ENCODE data around the gene CACNA1S. TPM values are rescaled to one million over a fixed set of nuclear protein-coding genes. Genes with fewer than 3 reads are reported as not detected.

Gene CACNA1S
- total and polyA plus RNA-seq, 2 of the 8 experiments (the other 6 are each of a cell fraction or from before 2014, with no cell fraction given): 0.06 TPM; not detected in 1

GRCh38 chr1:201064806-201065205, 47.4 kb downstream of the CACNA1S start:
- H2BK120ac ChIP-seq (replicated peaks; ENCODE audit: low read depth, low read length): no peak overlapping the region
- H4K91ac ChIP-seq (replicated peaks; ENCODE audit: insufficient read length, low read length): no peak overlapping the region
- ChIA-PET POLR2A (ENCODE audit: partially characterized antibody) (no interaction called here), CTCF (ENCODE audit: partially characterized antibody) (interaction anchor here (0.7 to 10.6 kb wide), 9 partner anchors 11 to 93 kb away, joined by 3 to 97 read pairs (median 6); no protein-coding TSS in a partner anchor)
- H3K18ac ChIP-seq (ENCODE audit: extremely low read depth, low read length): no peak overlapping the region
- no peak overlapping the region for H3K9ac ChIP-seq (replicated peaks in 1 of 4; ENCODE audit: extremely low read depth in 1 of 4, low read depth in 3 of 4, low read length in 3 of 4)
- no peaks in the 10 kb centered on the region for H3K27me3 ChIP-seq (replicated peaks in 1 of 4; ENCODE audit: control insufficient read depth in 3 of 4, extremely low read depth in 1 of 4, insufficient read depth in 3 of 4, low read length in 3 of 4)
- H3K79me2 ChIP-seq (ENCODE audit: control insufficient read depth in 1 of 2, insufficient read depth in 2 of 2, low read length in 2 of 2): no peaks in the 10 kb centered on the region
- FAIRE-seq (no peak), DNase-seq (ENCODE audit: low read depth in 1 of 2, low spot score in 2 of 2) (no peak)
- H3K4me2 ChIP-seq (ENCODE audit: insufficient read depth in 1 of 2, low read depth in 2 of 2, low read length in 2 of 2): no peak overlapping the region
- no peak overlapping the region for H2BK20ac ChIP-seq (ENCODE audit: low read length)
- no peak overlapping the region for H3K23ac ChIP-seq (ENCODE audit: insufficient read length)
- no peaks in the 10 kb centered on the region for H3K79me1 ChIP-seq (ENCODE audit: low read depth, low read length)
- H3K4me1 ChIP-seq (replicated peaks in 1 of 4; ENCODE audit: control insufficient read depth in 3 of 4, insufficient read depth in 4 of 4, low read length in 3 of 4): peaks cover 0 to 14% (median 4%) of the 10 kb centered on the region in 4 experiments; a peak in 6 of 7 replicates
- H2AK5ac ChIP-seq (ENCODE audit: low read depth, low read length): no peak overlapping the region
- no peak overlapping the region for H4K5ac ChIP-seq (ENCODE audit: insufficient read length, low read depth, low read length)
- H4K8ac ChIP-seq (ENCODE audit: extremely low read depth, insufficient read depth, low read length): no peak overlapping the region
- H3K23me2 ChIP-seq (ENCODE audit: low read depth, low read length): no peaks in the 10 kb centered on the region
- no peak overlapping the region for H3K56ac ChIP-seq (replicated peaks; ENCODE audit: insufficient read length, low read depth, low read length)
- WGBS, 2 experiments (ENCODE audit: extremely low coverage in 1 of 2, insufficient coverage in 1 of 2, insufficient read length in 1 of 2, insufficient replicate concordance in 2 of 2, low coverage in 1 of 2, low lambda C conversion rate in 2 of 2, missing lambda C conversion rate in 1 of 2): 81% methylated on average over 8 of the region's 8 CpGs; no CpG with 5 or more reads in 1 of the 2 experiments
- H3K27ac ChIP-seq (ENCODE audit: low read depth, low read length): no peak overlapping the region
- H2BK12ac ChIP-seq (ENCODE audit: low read depth, low read length): no peak overlapping the region
- H3K36me3 ChIP-seq (ENCODE audit: control insufficient read depth in 2 of 4, insufficient read depth in 4 of 4, low read length in 3 of 4): no peaks in the 10 kb centered on the region
- no peaks in the 10 kb centered on the region for H3K9me3 ChIP-seq (ENCODE audit: insufficient read depth in 2 of 2, low read depth in 1 of 2, low read length in 1 of 2)
- no peaks in the 10 kb centered on the region for H4K20me1 ChIP-seq (replicated peaks in 1 of 2; ENCODE audit: control insufficient read depth in 1 of 2, insufficient read depth in 2 of 2, low read length in 2 of 2)
- H2BK5ac ChIP-seq (ENCODE audit: low read depth, low read length): no peak overlapping the region
- no peak overlapping the region for H3K14ac ChIP-seq (ENCODE audit: insufficient read length)
- no peak overlapping the region for H3K4me3 ChIP-seq (ENCODE audit: extremely low read depth in 1 of 4, insufficient read depth in 2 of 4, low read depth in 3 of 4, low read length in 4 of 4)
- H3K4ac ChIP-seq (replicated peaks; ENCODE audit: insufficient read length, low read depth, low read length): no peak overlapping the region
- no peak overlapping the region for H2AFZ ChIP-seq (ENCODE audit: low read length)
- no peak overlapping the region for H2BK15ac ChIP-seq (ENCODE audit: low read length)
- TF ChIP-seq SAP30 (IDR thresholded peaks at IDR 0.05; ENCODE audit: insufficient read depth, insufficient replicate concordance, low read length): no peak
- TF ChIP-seq SP2 (IDR thresholded peaks at IDR 0.05; ENCODE audit: low read length): no peak
- no peak for TF ChIP-seq GTF2F1 (IDR thresholded peaks at IDR 0.05; ENCODE audit: borderline replicate concordance, low read depth, low read length)
- no peak for TF ChIP-seq NRF1 (IDR thresholded peaks at IDR 0.05; ENCODE audit: low read depth, low read length)
- no peak for TF ChIP-seq BCL11A (IDR thresholded peaks at IDR 0.05; ENCODE audit: low read depth in 2 of 2, low read length in 2 of 2)
- TF ChIP-seq FOSL1 (IDR thresholded peaks at IDR 0.05; ENCODE audit: insufficient read depth, low read depth, low read length): no peak
- no peak for TF ChIP-seq TBP (IDR thresholded peaks at IDR 0.05; ENCODE audit: low read depth, low read length)
- TF ChIP-seq SIN3A (conservative IDR thresholded peaks at IDR 0.05 in 1 of 2, IDR thresholded peaks at IDR 0.05 in 1 of 2; ENCODE audit: low read depth in 1 of 2, low read length in 2 of 2): no peak
- no peak for TF ChIP-seq BRCA1 (IDR thresholded peaks at IDR 0.05; ENCODE audit: low read depth, low read length)
- TF ChIP-seq POLR2AphosphoS5 (IDR thresholded peaks at IDR 0.05; ENCODE audit: low read depth, low read length): no peak
- no peak for TF ChIP-seq RFX5 (IDR thresholded peaks at IDR 0.05; ENCODE audit: borderline replicate concordance, low read depth, low read length)
- no peak for TF ChIP-seq SP1 (IDR thresholded peaks at IDR 0.05; ENCODE audit: low read depth, low read length)
- no peak for TF ChIP-seq EP300 (IDR thresholded peaks at IDR 0.05; ENCODE audit: borderline replicate concordance in 1 of 2, low read depth in 2 of 2, low read length in 2 of 2)
- TF ChIP-seq SIX5 (IDR thresholded peaks at IDR 0.05; ENCODE audit: low read depth, low read length): no peak
- no peak for TF ChIP-seq RBBP5 (IDR thresholded peaks at IDR 0.05; ENCODE audit: borderline replicate concordance, low read depth, low read length)

Data from H1 (cell line).